ENCODE results near the gene RANBP1.
A peak's percentile ranks its signal among the peaks of the same experiment; 100 is the strongest.

The RANBP1 gene

GRCh38 chr22:20125201-20126174 lies 9.6 kb downstream of the RANBP1 start:
- DNase-seq, result no peak

DNA sequence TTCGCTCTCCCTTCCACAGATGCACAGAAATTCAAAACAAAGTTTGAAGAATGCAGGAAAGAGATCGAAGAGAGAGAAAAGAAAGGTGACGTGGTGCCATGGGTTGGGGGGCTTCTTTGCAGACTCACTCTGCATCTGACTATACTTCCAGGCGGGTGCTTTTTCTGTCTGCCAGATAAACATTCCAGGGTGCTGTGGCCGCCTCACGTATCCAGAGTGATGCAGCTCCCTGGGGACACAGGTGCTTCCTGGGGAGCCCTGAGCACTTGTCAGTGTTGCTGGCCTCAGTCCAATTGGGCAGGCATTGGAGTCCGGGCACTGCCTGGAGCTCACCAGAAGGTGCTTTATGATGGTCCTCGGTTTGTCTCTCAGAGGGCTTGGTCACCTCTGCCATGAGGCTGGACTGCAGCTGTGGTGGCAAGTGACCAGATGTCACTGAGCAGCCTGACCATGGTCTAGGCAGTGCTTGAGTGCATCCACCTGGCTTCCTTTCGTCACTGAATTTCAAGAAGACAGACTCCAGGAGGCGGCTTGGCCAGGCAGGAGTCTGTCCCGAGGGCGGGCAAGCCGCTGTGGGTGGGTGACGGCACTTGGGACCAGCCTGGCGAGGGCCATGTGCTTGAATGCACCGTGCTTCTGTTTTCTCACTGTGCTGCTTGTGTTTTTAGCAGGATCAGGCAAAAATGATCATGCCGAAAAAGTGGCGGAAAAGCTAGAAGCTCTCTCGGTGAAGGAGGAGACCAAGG lies 10.6 kb downstream of the RANBP1 start:
- DNase-seq, result no peak

- no peak for DNase-seq
Measured at GRCh38 chr22:20127318-20127868, 11.5 kb downstream of the RANBP1 start.

GRCh38 chr22:20127869-20128618 lies 12.1 kb downstream of the RANBP1 start:
- no peak for DNase-seq

- no peak for DNase-seq
Measured at GRCh38 chr22:20128619-20128901, 12.7 kb downstream of the RANBP1 start.

DNA sequence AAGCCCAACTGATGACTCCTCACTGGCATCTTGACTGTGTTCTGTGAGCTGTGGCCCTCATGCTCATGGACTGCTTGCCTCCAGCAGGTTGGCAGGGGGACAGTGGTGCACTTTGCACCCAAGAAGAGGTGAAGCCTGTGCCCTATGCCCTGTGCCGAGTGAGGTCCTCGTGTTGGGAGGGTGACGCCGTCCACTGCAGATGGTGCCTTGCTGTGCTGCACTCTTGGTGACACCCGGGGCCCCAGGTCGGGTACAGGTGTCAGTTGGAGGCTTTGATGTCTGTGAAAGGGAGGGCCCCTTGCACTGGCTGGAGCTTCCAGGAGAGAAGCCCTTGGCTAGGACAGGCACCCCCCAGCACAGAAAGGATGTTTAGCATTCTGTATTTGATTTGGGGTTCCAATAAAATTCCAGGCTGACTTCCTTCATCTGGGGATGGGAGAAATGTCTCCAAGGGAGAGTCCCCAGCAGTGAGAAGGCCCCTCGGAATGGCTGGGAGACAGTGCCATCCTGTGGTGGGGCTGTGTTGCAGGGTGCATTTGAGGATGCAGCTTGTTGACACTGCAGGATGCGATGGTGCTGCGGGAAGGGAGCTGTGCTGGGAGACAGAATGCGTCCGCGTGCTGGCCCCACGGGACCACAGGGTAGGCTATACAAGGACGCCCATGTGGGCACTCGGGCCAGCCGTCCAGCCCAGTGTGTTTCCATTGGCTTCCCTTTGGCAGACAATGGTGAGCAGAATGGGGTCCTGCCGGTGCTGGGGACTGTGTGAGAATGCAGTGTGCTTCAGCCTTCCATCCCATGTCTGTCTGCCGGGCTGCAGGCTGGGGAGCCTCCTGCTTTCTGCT lies 13.2 kb downstream of the RANBP1 start:
- DNase-seq, result peak; percentile 24

GRCh38 chr22:20129747-20130014 lies 13.8 kb downstream of the RANBP1 start:
- DNase-seq, result no peak

DNA sequence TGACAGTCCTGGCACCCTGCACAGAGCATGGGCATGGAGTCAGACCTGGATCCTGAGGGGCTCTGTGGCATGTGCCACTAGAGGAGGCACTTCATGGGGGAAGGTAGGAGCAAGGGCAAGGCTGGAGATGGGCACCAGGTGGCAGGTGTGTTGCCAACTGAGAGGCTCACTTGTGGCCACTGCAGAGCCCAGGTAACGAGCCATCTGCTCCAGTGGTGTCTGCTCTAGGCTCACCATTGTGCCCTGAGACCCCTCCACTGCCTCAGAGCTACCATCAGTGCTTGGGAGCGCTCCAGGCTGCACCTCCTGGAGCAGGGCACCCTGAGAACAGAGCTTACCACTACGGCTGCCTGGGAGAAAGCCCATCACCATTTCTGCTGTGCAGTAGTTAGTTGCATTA lies 14.4 kb downstream of the RANBP1 start:
- DNase-seq, result no peak

DNA sequence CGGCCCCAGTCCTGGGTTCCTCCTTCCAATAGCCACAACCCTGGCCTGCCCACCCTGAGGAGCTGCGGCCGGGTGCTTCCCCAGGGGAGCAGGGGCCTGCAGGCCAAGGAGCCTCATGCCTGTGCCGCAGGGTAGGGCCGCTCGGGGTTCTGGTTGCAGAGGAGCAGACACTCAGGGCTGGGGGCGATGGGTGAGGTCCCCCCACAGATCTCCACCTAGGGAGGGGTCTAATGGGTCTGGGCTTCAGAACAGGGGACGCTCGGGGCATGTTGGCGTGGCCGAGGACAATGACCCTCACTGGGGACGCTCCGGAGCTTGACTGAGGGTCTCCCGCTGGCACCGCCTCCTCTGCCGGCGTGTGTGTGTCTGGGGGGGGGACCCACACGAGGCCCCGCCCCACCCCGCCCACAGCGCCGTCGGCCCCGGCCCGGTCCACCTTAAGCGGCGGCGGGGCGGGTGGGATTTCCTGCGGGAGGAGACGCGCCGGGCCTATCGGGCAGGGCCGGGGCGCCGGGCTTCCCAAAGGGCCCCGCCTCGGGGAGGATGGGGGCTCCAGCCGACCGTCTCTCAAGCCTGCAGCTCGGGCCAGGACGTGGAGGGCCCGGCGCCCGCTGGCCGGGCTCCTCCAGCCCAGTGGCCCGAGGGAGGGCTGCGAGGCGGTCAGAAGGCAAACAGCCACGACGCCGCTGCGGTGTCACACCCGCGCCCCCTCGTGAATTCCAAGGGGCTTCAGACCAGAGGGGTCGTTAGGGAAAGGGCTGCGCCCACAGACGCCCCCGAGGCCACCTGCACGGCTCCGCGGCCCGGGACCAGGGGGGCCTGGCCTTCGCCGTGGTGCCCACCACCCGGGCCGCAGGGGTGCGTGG lies 15.1 kb downstream of the RANBP1 start:
- peak; percentile 81 for DNase-seq

- DNase-seq, result peak; percentile 40
Measured at GRCh38 chr22:20131597-20131858, 15.6 kb downstream of the RANBP1 start, which contains the start of gene ZDHHC8. Gene ZDHHC8, plus strand, starts transcription at chr22:20131804. Its CDS starts 144 bp downstream, at chr22:20131948.

DNA sequence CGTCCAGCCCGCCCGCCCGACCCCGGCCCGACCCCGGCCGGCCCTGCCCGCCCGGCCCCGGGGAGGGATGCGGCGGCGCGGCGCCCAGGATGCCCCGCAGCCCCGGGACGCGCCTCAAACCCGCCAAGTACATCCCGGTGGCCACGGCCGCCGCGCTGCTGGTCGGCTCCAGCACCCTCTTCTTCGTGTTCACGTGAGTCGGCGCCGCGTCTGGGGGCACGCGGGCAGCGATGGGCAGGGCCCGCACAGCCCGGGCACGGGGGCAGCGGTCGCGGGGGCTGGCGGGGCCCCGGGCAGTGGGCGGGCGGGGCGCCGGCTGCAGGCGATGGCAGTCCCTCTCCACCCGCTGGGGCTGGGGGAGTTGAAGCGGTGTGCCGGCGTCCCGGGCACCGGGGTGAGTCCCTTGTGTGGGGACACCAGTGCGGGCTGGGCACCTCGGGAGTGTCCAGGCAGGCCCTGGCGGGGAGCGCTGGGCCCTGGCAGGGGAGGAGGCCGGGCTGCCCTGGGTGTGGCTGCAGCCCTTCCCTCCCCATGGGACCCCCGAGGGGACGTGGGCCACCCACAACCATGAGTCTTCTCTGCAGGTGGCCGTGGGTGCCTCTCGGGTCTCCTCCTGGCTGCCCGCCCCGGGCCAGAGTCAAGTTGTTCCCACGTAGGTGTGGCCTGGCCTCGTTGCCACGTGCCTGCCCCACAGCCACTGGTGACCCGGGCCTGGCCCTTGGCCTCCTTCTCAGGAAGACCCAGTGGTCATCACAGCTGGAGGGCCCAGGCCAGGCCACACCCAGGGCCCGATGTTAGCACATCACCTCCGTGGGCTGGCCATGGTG lies 16.2 kb downstream of the RANBP1 start:
- no peak for DNase-seq

- no peak for DNase-seq
Measured at GRCh38 chr22:20132686-20133246, 16.9 kb downstream of the RANBP1 start.

GRCh38 chr22:20133930-20134549 lies 18.1 kb downstream of the RANBP1 start:
- no peak for DNase-seq

DNA sequence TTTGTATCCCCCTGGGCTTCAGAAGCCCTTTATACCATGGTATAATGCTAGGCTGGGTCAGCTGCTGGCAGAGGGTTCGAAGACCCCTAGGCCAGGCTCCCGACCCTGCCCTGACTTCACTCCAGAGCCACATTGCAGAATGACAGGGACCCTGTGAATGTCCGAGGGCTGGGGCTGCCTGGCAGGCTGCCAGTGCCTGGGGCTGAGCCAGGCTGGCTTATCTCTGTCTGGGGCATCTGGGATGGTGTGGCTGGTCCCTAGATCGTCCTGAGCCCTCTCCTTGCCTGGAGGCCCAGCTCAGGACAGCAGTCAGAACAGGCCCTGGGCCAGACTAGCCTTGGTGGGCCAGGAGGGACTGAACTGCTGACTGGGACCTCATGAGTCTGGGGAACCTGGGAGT lies 19.4 kb downstream of the RANBP1 start:
- no peak for DNase-seq

DNA sequence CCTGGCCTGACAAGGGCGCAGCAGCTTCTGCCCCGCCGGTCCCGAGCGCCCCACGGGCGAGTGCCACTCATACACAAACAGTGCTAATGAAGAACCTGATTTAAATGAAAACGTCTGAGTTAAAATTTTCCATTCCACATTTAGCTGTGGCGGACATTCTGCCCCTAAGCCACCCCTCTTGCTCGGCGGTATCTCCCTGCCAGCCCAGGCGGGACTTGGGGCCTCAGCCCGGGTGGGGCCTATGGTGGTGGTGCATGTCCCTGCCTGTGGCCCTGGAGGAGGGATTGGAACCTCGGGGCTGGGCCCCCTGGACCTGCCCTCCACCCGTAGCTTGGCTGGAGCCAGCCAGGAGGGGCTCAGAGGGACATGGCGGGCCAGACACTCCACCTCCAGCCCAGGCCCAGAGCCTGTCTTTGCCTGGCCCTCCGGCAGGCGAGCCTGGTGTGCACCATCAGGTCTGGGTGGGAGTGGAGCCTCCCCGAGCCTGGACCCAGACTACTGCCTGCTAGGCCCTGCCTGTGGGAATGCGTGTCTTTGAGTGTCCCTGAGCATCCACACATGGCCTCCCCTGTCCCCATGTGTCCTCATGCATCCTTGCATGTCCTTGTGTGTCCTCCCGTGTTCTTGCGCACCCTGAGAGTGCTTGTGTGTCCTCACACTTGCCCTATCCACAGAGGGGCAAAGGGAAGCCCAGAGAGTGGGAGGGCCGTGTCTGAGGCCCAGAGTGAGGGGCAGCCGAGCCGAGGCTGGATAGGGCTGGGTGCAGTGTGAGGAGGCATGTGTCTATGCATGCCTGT lies 20.1 kb downstream of the RANBP1 start:
- DNase-seq, result no peak

GRCh38 chr22:20136603-20136873 lies 20.6 kb downstream of the RANBP1 start:
- DNase-seq, result no peak

DNA sequence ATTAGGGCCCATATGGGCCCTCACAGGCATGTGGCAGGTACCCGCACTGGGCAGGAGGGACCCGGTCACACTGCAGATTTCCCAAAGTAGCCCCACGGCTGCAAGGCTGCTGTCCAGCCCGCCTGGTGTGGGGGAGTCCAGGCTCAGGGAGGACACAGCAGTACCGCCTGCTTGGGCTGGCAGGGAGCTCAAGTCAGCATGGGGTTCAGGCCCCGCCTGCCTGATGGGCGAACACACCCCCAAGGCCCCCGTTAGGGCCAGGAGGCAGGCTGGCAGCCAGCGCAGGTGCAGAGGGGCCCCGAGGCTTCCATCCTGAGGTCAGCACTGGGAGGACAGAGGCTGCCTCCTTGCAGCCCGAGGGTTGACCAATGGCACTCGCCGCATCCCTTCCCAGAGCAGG lies 21.2 kb downstream of the RANBP1 start:
- no peak for DNase-seq

DNA sequence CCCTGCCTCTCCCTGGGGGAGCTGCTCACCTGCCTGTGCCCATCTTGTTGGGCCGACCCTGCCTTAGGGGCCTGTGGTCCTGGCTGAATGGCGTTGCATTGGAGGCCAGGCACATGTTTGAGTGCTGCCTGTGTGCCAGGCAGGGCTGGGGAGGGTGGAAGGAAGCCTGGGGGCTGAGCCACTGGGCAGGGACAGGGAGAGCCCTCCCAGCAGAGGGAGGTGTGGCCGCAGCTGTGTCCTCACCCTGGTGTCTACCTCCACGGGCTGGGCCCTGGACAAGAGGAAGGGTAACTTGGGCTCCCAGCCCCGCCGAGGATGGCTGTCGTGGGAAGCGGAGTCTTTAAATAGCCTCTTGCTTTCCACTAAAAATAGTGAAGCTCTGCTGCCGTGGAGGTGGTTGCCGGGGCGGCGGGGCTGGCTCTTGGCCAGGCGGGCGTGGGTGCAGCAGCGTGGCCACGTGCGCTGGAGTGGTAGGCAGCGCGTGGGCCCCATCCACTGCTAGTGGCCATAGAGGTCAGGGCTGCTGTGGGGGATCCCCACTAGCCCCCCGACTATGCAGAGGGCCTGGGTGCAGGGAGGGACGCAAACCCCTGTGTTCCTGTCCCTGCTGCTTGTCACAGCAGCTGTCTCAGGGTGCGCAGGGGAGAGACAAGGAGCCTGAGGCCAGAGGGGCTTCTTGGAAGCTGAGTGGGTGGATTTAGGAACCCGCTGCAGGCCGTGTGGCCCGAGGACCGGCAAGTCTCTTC lies 21.9 kb downstream of the RANBP1 start:
- DNase-seq, result no peak

Measured in fibroblast of skin of scalp (primary cell).